HUES64 (cell line): ENCODE measurements around the gene MIX23.

ENCODE experiments used
- H3K27ac ChIP-seq: 2 replicates; pipeline ENCODE4 v1.7.0; 2013; ENCODE audit warnings: low read depth, low read length, inconsistent platforms
- H3K27me3 ChIP-seq: 2 replicates; pipeline ENCODE4 v1.6.1; 2013; ENCODE audit warnings: mild to moderate bottlenecking, low read length; ENCODE audit not compliant: insufficient read depth
- H3K36me3 ChIP-seq: 2 replicates; pipeline ENCODE4 v1.6.1; 2013; ENCODE audit warnings: mild to moderate bottlenecking, low read length; ENCODE audit not compliant: insufficient read depth
- H3K4me1 ChIP-seq: 2 replicates; pipeline ENCODE4 v1.6.1; 2013; ENCODE audit warnings: mild to moderate bottlenecking, low read length, moderate library complexity; ENCODE audit not compliant: insufficient read depth
- H3K4me3 ChIP-seq: 2 replicates; pipeline ENCODE4 v1.5.1; 2013; ENCODE audit warnings: mild to moderate bottlenecking, low read length, moderate library complexity
- H3K9ac ChIP-seq: 2 replicates; pipeline ENCODE4 v1.6.1; 2013; ENCODE audit warnings: mild to moderate bottlenecking, low read depth, low read length
- H3K9me3 ChIP-seq: 2 replicates; pipeline ENCODE4 v1.6.1; 2013; ENCODE audit warnings: low read depth, low read length; ENCODE audit not compliant: insufficient read depth
- WGBS: fragments of 150-250, 120-280 bp; methylation state at CpG from one replicate; pipeline ENCODE4 v1.1.7; 2013; ENCODE audit warnings: missing lambda C conversion rate; 5-methylcytosine and 5-hydroxymethylcytosine counted together

The MIX23 gene

DNA sequence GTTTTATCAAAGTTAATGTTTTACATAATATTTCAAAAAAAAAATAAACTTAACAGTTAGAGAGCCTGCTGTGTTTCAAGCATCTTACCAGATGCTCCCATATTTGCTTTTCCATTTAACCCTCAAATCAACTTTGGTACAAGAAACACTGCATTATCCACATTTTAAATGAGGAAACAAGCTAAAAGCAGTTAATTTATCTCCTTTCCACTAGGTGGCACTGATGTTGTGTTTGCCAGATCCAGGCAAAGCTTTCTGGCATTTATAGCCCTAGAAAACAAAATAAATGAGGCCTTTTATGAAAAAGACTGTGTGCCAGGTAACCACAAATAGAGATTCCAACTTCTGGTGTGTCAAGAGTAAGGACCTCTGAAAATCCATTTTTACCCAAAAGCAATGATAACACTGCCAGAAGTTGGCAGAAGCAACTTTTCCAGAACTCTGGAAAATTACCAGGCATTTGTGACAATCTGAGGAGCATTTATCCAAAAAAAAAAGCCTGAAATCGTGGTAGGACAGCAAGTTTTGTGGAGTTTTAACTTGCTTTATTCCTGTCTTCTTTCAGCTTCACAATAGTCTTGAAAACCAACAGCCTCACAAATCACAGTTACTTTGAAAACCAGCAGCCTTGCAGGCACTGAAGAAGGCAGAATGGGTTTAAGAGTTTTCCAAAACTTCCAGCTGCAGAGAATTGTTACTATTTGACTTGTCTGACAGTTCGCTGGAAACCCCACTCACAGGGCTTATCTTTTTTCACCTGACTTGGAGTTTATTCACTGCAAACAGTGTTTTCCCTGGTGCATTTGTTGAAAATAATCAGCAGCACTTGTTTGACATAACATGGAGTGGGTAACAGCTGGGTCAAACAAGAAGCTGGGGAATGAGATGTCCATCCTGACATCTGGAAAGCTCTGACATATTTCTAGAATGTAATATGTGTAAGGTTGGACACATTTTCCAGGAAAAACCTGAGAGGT, 10.1 kb upstream of the MIX23 start:
- H3K36me3 ChIP-seq: peaks cover 13% of the 10 kb centered on the region
- no peak overlapping the region for H3K4me3 ChIP-seq
- peak overlapping the region; percentile 8; the same call in 1 of the 2 replicates for H3K27ac ChIP-seq
- H3K27me3 ChIP-seq: no peaks in the 10 kb centered on the region
- no peaks in the 10 kb centered on the region for H3K4me1 ChIP-seq
- H3K9ac ChIP-seq: no peak overlapping the region
- H3K9me3 ChIP-seq: no peaks in the 10 kb centered on the region
- WGBS: 85% methylated on average over 2 of the region's 2 CpGs

DNA sequence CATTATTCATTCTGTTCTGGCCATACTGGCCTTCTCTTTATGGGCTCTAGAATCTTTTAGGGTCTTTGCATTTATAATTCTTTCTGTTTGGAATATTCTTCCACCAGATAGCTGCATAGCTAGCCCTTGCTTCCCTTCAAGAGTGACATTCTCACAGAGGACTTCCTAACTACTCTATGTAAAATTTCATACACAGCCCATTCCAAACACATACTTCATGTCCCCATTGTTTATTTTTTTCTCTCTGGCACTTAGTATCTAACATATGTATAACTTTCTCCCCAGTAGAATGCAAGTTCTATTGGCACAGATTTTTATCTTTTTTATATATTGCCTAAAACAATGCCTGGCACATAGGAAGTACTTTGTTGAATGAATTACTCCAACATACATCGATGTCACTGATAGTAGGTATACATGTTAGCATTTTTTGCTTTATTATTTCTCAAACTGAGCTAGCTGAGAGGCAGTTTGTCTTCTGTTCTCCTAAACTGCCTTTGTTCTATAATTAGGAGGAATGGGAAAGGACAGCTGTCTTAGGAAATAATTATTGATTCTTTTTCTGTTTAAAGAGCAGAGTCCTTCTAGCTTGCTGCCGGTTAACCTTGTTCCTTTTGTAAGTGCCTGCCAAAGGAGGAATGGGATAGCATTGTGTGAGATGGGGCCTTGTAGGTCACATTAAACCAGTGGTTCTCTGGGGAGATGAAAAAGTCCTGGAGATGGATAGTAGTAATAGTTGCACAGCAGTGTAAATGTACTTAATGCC, 8.8 kb upstream of the MIX23 start:
- peaks cover 22% of the 10 kb centered on the region for H3K36me3 ChIP-seq
- H3K4me3 ChIP-seq: no peak overlapping the region
- 93% methylated on average over 1 of the region's 2 CpGs for WGBS
- no peaks in the 10 kb centered on the region for H3K9me3 ChIP-seq
- no peak overlapping the region for H3K9ac ChIP-seq
- H3K27me3 ChIP-seq: no peaks in the 10 kb centered on the region
- H3K27ac ChIP-seq: no peak overlapping the region
- H3K4me1 ChIP-seq: no peaks in the 10 kb centered on the region

DNA sequence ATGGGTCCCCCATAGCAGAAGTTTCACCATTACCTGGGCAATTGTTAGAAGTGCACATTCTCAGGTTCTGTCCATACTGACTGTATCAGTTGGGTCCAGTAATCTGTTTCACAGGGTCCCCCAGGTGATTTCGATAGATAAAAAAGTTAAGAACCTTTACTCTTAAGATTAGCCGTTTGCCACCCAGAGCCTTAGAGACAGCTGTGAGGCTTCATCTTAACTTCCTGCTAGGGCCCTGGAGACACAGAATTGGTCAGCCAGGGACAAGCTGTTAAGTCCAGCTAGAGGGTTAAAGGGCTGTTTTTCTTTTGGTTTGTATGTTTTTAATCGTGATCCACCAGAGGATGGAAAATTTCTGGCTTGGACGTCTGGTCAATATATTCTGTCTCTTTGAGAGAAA, 7.6 kb upstream of the MIX23 start:
- Histone ChIP-seq H3K27ac (no peak overlapping the region), H3K9me3 (no peaks in the 10 kb centered on the region), H3K9ac (no peak overlapping the region), H3K4me1 (peaks cover 2% of the 10 kb centered on the region; the same call in 1 of the 2 replicates), H3K36me3 (peaks cover 30% of the 10 kb centered on the region), H3K4me3 (no peak overlapping the region), H3K27me3 (no peaks in the 10 kb centered on the region)
- WGBS: 92% methylated on average over 4 of the region's 4 CpGs

DNA sequence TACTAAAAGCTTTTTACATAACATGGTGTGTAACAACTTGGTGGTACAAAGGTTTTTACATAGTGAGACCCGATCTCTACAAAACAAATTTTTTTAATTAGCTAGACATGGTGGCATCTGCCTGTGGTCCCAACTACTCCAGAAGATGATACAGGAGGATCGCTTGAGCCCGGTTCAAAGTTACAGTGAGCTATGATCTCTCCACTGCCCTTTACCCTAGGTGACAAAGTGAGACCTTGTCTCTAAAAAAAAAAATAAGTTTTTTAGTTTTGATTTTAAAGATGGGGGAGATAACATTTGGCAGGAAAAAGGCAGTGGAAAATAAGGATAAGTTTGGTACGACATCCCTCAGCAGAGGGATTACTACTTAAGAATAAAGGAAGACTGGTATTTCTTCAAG, 6.9 kb upstream of the MIX23 start:
- Histone ChIP-seq H3K27me3 (no peaks in the 10 kb centered on the region), H3K4me3 (no peak overlapping the region), H3K4me1 (peaks cover 5% of the 10 kb centered on the region; the same call in 1 of the 2 replicates), H3K27ac (no peak overlapping the region), H3K9me3 (no peaks in the 10 kb centered on the region), H3K9ac (no peak overlapping the region), H3K36me3 (peaks cover 34% of the 10 kb centered on the region)
- 98% methylated on average over 4 of the region's 4 CpGs for WGBS

DNA sequence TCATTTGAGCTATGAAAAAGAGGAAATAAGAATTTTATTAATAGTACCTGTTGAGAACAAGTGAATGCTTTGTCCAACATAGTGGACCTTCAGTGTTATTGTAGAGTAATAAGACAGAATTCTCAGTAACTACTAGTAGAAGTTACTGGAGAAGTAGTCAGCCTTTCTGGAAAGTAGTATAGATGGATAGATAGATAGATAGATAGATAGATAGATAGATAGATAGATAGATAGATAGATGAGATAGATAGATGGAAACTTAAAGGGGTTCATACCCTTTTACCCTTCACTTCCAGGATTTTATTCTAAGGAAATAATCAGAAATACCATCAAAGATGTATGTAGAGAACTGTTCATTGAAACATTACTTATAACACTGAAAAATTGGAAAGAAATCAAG, 6.2 kb upstream of the MIX23 start:
- Histone ChIP-seq H3K9ac (no peak overlapping the region), H3K4me1 (peaks cover 5% of the 10 kb centered on the region; the same call in 1 of the 2 replicates), H3K4me3 (no peak overlapping the region)

DNA sequence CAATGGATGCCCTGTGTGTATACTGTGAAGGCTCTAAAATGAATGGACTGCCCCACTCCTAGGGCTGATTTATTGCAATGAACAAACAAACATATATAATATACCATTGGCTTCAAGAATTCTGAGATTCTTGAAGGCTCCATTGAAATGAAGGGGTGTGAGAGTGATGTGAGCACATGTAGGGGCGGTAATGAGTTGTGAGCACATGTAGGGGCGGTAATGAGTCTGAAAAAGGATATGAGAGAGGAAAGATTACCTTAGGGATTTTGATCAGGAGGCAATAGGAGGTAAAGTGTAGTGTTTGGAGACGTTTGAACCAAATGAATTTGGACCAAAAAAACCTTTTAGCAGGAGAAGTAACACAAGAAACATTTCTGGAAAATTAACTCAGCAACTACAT, 4.7 kb upstream of the MIX23 start:
- no peak overlapping the region for H3K4me3 ChIP-seq
- H3K36me3 ChIP-seq: peaks cover 21% of the 10 kb centered on the region; the same call in 1 of the 2 replicates
- WGBS: 86% methylated on average over 3 of the region's 3 CpGs
- H3K27me3 ChIP-seq: no peaks in the 10 kb centered on the region
- no peak overlapping the region for H3K9ac ChIP-seq
- H3K4me1 ChIP-seq: peaks cover 12% of the 10 kb centered on the region
- no peak overlapping the region for H3K27ac ChIP-seq
- no peaks in the 10 kb centered on the region for H3K9me3 ChIP-seq

More for the DNA sequence above, 6.2 kb upstream of the MIX23 start:
- peaks cover 30% of the 10 kb centered on the region for H3K36me3 ChIP-seq
- H3K27me3 ChIP-seq: no peaks in the 10 kb centered on the region
- no peaks in the 10 kb centered on the region for H3K9me3 ChIP-seq
- H3K27ac ChIP-seq: no peak overlapping the region

DNA sequence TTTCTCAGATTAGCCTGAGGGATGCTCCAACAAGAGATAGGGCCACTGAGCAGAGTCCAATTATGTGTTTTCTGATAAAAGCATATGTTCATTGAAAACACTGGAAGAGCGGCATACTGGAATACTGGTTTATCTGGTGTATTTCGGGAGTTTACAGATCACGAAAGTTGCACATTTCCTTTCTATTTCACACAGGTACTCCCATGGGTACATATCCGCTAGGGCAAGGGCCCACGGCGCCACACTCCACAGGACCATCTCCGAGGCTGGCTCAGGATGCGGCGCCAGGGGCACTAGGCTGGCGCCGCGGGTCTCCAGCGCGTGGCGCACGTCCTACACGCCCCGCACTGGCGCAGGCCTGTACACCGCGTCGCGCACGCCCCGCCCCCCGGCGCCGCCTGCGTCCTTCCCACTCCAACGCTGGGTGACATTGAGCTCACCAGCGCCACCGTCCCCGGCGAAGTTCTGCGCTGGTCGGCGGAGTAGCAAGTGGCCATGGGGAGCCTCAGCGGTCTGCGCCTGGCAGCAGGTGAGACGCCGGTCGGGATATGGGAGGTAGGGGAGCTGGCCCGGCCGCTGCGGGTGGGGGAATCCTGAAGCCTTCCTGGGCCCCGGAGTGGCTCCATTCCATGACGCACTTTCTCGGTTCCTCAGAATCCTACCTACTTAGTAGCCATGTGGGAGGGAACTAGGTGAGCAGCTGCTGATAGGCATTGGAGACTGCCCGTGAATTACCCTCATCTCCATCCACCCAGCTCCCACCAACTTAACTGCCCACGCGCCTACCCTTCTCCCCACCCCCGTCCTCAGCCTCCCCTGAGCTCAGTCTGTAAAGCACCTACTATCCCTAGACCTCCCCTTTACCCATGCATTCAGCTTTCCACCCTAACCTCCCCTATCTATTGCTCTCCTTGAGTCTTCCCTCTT, 1.0 kb upstream of the MIX23 start, which contains the start of gene FAM162A:
Gene FAM162A, plus strand, starts transcription at position 412 of the 927 bp plus-strand sequence. Its CDS starts 84 bp downstream, at position 496.
- Histone ChIP-seq H3K9me3 (no peaks in the 10 kb centered on the region), H3K27me3 (no peaks in the 10 kb centered on the region), H3K4me3 (peak within 1 kb of the TSS; percentile 72), H3K9ac (peak within 1 kb of the TSS; percentile 90), H3K36me3 (peaks cover 39% of the 10 kb centered on the region), H3K4me1 (peaks cover 15% of the 10 kb centered on the region), H3K27ac (peak within 1 kb of the TSS; percentile 83)
- WGBS: 3% methylated on average over 49 of the region's 52 CpGs

DNA sequence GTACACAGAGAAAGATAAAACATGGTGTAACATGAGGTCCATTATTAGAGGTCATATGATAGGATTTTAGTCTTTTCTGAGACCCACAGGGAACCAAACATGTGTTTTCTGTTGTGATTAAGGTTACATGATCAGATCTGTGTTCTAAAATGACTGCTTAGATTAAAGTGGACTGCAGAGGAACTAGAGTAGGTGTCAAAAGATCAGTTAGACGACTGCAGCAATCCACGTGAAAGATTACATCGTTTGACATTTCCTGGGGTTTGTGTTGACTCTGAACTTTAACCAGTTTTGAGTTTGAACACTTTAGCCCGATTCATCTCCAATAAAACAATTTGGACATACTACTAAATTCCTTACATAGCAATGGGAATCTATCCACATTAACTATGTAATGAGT, 5.1 kb downstream of the MIX23 start:
- Histone ChIP-seq H3K4me1 (peaks cover 4% of the 10 kb centered on the region; the same call in 1 of the 2 replicates), H3K9ac (no peak overlapping the region), H3K27me3 (no peaks in the 10 kb centered on the region), H3K4me3 (no peak overlapping the region), H3K36me3 (peaks cover 45% of the 10 kb centered on the region), H3K9me3 (no peaks in the 10 kb centered on the region), H3K27ac (no peak overlapping the region)
- WGBS: 92% methylated on average over 4 of the region's 4 CpGs

DNA sequence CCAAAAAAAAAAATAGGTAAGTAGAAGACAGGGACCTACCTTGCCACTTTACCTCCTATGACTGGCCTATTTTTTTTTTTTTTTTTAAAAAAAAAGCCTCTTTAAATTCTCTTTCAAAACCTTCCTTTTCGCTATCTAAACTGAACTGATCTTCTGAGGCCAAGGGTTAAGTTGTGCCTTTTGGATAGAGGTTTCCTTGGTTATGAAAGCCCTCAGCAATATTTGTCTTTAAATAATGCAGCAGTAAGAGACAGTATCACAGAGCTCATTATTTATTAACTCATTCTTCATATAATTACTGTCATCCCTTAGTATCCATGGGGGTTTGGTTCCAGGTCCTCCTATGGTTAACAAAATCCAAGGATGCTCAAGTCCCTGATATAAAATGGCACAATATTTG, 9.0 kb downstream of the MIX23 start:
- Histone ChIP-seq H3K27me3 (no peaks in the 10 kb centered on the region), H3K9me3 (no peaks in the 10 kb centered on the region), H3K4me3 (no peak overlapping the region), H3K4me1 (no peaks in the 10 kb centered on the region), H3K36me3 (peaks cover 59% of the 10 kb centered on the region), H3K9ac (no peak overlapping the region), H3K27ac (no peak overlapping the region)
- WGBS: no CpG with 5 or more reads among the region's 1 CpG

DNA sequence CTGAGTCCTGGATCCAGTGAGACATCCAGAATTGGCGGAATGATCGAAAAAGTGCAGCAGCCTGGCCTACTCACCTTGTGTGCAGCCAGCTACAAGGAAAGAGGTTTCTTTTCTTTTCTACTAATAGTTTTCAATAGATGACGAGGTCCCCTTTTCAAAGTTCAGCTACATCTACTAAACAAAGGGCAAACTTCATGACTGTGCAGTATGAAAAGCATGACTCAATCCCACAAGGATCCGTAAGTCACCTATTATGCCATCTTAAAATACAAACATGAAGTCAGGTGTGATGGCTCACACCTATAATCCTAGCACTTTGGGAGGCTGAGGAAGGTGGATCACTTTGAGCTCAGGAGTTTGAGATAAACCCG, 16.7 kb downstream of the MIX23 start:
- Histone ChIP-seq H3K9me3 (no peaks in the 10 kb centered on the region), H3K4me3 (no peak overlapping the region), H3K36me3 (peaks cover 100% of the 10 kb centered on the region), H3K9ac (no peak overlapping the region), H3K4me1 (0 out of 2 replicates have a peak, but pooled peaks cover 4% of the 10 kb centered on the region), H3K27me3 (no peaks in the 10 kb centered on the region), H3K27ac (no peak overlapping the region)
- WGBS: 91% methylated on average over 4 of the region's 5 CpGs
